HL-60 (cell line): ENCODE data around the gene ZNF492.

Source experiments
- DNase-seq, 2 experiments: peaks; one replicate each; pipeline ENCODE4 v3.0.0-alpha.2; 2010 to 2020; ENCODE audit warnings: low read depth in 1 of 2, low spot score in 1 of 2
- H3K27ac ChIP-seq: fragments of 250-450 bp; sonication (Bioruptor Pico); replicated peaks from 2 replicates; pipeline ENCODE4 v1.5.1; 2020; ENCODE audit warnings: mild to moderate bottlenecking, moderate library complexity
- H3K27me3 ChIP-seq: fragments of 250-450 bp; sonication (Bioruptor Pico); 2 replicates; pipeline ENCODE4 v1.5.1; 2021; ENCODE audit warnings: mild to moderate bottlenecking, moderate library complexity; ENCODE audit not compliant: insufficient read depth, poor library complexity, severe bottlenecking
- H3K4me3 ChIP-seq: replicated peaks from 2 replicates; pipeline ENCODE4 v1.5.1; 2011; ENCODE audit warnings: mild to moderate bottlenecking, control low read depth, low read length; ENCODE audit not compliant: insufficient read depth
- GABPA ChIP-seq: IDR thresholded peaks from 2 replicates; pipeline ENCODE4 v1.6.1; 2012; ENCODE audit warnings: low read depth
- POLR2AphosphoS5 ChIP-seq: IDR thresholded peaks from 2 replicates; pipeline ENCODE4 v1.6.1; 2012; ENCODE audit warnings: low read depth
- REST ChIP-seq: IDR thresholded peaks from 2 replicates; pipeline ENCODE4 v1.6.1; 2012; ENCODE audit warnings: low read depth; ENCODE audit not compliant: insufficient replicate concordance
- SPI1 ChIP-seq: IDR thresholded peaks from 2 replicates; pipeline ENCODE4 v1.6.1; 2012; ENCODE audit warnings: low read depth, mild to moderate bottlenecking, borderline replicate concordance
- TF ChIP-seq, protein P1 (sequence below): IDR thresholded peaks from one replicate; pipeline ENCODE4 v1.5.1; 2011; ENCODE audit warnings: low read length, control low read depth, inconsistent platforms; ENCODE audit not compliant: insufficient read depth

The ZNF492 gene

DNA sequence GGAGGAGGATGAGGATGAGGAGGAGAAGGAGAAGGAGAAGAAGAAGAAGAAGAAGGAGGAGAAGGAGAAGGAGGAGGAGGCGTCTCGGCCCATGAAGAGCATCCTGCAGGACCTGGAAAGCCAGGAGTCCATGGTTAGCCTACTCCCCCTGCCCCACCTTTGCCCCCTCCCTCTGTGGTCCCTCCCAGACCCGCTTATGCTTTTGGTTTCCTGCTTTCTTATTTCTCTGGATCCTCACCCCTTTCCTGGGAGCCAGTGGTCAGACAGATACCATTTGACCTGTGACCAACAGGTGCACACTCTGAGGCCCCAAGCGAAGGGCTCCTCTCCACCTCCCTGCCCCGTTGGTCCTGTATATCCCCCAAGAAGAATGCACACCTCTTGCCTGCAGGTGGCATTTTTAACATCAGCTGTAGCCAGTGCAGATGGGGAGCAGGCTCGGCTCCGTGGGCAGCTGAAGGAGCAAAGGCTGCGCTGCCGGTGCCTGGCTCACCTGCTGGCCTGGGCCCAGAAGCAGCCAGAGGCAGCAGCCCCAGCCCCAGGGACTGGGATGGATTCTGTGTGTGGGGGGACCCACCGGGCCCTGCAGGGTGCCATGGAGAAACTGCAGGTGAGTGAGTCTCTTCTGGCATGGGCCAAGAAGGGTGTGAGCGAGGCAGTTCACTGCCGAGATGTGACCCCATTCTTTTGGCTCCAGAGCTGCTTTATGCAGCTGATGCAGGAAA is 32.1 kb upstream of the ZNF492 start:
- no peak overlapping the region for H3K27ac ChIP-seq
- H3K4me3 ChIP-seq = no peak overlapping the region
- no peaks in the 10 kb centered on the region for H3K27me3 ChIP-seq
- no peak for DNase-seq
- TF ChIP-seq REST (no peak), POLR2AphosphoS5 (no peak), SPI1 (no peak), GABPA (no peak)
- TF ChIP-seq, protein P1, sequence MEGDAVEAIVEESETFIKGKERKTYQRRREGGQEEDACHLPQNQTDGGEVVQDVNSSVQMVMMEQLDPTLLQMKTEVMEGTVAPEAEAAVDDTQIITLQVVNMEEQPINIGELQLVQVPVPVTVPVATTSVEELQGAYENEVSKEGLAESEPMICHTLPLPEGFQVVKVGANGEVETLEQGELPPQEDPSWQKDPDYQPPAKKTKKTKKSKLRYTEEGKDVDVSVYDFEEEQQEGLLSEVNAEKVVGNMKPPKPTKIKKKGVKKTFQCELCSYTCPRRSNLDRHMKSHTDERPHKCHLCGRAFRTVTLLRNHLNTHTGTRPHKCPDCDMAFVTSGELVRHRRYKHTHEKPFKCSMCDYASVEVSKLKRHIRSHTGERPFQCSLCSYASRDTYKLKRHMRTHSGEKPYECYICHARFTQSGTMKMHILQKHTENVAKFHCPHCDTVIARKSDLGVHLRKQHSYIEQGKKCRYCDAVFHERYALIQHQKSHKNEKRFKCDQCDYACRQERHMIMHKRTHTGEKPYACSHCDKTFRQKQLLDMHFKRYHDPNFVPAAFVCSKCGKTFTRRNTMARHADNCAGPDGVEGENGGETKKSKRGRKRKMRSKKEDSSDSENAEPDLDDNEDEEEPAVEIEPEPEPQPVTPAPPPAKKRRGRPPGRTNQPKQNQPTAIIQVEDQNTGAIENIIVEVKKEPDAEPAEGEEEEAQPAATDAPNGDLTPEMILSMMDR = no peak

GRCh38 chr19:22602631-22603272 is 31.4 kb upstream of the ZNF492 start:
- Histone ChIP-seq H3K4me3 (no peak overlapping the region), H3K27me3 (no peaks in the 10 kb centered on the region)
- no peak for TF ChIP-seq POLR2AphosphoS5
- TF ChIP-seq SPI1 = no peak
- TF ChIP-seq REST = no peak
- TF ChIP-seq, protein P1 = no peak
- TF ChIP-seq GABPA = no peak

DNA sequence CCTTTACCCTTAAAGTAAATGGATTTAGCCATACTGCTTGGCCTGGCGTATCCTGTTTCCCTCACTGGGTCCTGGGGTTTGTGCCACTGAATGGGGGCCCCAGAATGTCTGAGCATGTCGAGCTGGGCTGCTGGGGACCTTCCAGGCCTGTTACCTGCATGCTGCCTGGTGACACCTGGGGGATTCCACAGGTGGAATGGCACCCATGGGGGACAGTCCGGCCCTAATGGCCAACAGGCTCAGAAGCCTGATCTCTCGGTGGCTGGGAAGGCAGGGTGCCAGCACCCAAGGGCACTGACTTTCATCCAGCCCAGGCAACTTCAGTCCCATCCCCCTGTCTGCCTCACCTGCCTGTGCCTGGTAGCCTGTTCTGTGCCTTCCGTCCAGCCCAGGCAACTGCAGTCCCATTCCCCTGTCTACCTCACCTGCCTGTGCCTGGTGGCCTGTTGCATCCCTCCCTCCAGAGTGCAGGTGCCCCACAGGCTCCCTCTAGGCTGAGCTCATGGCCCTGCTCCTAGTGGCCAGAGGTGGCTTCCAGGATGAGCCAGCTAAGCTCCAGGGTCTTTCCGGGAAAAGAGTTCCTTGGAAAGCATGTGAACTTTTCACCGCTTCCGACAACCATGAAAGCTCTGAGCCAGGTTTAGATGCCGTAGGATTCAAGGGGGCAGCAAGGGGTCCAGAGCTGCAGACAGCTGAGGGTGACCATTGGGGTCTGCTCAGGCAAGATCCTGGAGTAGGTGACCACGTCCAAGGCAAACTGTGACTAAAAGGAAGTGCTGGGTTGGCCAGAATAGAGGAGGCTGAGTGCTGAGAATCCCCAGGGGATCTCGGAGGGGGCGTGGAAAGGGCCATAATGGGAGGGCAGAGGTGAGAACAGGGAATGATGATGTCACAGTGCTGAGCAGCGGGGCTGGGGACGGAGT is 30.3 kb upstream of the ZNF492 start:
- Histone ChIP-seq H3K27me3 (no peaks in the 10 kb centered on the region), H3K4me3 (no peak overlapping the region), H3K27ac (no peak overlapping the region)
- TF ChIP-seq REST (no peak), SPI1 (no peak), GABPA (no peak), POLR2AphosphoS5 (no peak)
- TF ChIP-seq, protein P1 = no peak
- DNase-seq = no peak

More at GRCh38 chr19:22602631-22603272, 31.4 kb upstream of the ZNF492 start:
- H3K27ac ChIP-seq = no peak overlapping the region
- DNase-seq = no peak
